Subcutaneous abdominal adipose tissue (tissue), 5 donors: Measurements from ENCODE around the gene PGLYRP4.

ENCODE experiments used
- H3K27ac ChIP-seq: one replicate; pipeline ENCODE4 v1.7.0; 2013; ENCODE audit warnings: low read depth, mild to moderate bottlenecking, inconsistent platforms, low read length, moderate library complexity
- H3K27me3 ChIP-seq, 5 donors: one replicate each; pipeline ENCODE4 v1.7.0; 2013; ENCODE audit warnings: low read length in 5 of 5, inconsistent platforms in 1 of 5; ENCODE audit not compliant: control insufficient read depth in 5 of 5, insufficient read depth in 4 of 5
- H3K36me3 ChIP-seq, 5 donors: one replicate each; pipeline ENCODE4 v1.7.0; 2013; ENCODE audit warnings: low read length in 5 of 5; ENCODE audit not compliant: control insufficient read depth in 5 of 5, insufficient read depth in 5 of 5
- H3K4me1 ChIP-seq, 5 donors: one replicate each; pipeline ENCODE4 v1.7.0; 2013; ENCODE audit warnings: low read length in 5 of 5, mild to moderate bottlenecking in 3 of 5, moderate library complexity in 1 of 5; ENCODE audit not compliant: control insufficient read depth in 5 of 5, insufficient read depth in 5 of 5
- H3K4me3 ChIP-seq, 5 donors: one replicate each; pipeline ENCODE4 v1.7.0; 2013; ENCODE audit warnings: low read length in 5 of 5, low read depth in 1 of 5
- H3K9ac ChIP-seq, 5 donors: one replicate each; pipeline ENCODE4 v1.7.0; 2013; ENCODE audit warnings: low read length in 5 of 5, mild to moderate bottlenecking in 4 of 5, moderate library complexity in 3 of 5
- H3K9me3 ChIP-seq, 5 donors: one replicate each; pipeline ENCODE4 v1.7.0; 2013; ENCODE audit warnings: low read length in 5 of 5; ENCODE audit not compliant: control insufficient read depth in 5 of 5
- donor health status: healthy.
- donor health status: healthy.
- donor health status: healthy.
- donor health status: healthy.
- donor health status: healthy.

The PGLYRP4 gene

DNA sequence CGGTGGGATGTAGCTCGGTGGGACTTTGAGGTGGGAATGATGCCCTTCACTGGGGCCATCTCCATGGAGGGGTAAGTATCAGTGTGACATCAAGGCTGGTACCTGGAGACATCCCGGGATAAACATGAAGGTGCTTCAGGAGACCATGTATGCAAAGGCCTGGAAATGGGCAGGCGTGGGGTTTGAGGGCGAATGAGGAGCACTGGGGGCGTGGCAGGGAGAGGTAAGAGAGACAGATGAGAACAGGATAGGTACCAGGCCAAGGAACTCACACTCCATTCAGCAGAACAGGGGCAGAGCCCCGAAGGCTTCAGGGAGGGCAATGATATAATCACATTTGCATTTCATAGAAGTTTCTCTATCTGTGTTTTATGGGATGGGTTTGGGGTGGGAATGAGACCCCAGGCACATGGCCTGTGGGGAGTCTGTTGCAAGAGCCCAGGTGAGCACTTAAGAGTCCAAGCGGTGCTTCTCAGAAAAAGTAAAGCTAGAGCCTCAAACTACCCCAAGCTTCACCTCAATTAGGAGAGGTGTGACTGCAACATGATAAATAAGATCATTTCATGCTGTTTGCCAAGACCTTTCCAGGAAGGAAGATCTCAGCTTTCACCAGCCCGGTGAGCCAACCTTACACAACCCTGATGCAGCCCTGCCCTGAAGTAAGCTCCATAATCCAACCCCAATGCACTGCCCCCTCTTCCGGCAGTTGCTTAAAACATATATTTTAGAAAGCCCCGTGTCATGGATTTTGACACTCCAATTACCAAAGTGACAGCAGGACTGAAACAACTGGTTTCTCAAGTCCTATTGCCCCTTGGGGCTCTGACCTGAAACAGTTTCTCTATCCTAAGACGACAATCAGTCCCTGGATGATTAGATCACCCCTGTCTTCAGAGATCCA is 16.4 kb upstream of the PGLYRP4 start:
- Histone ChIP-seq H3K27me3 (peaks cover 0 to 7% (median 0%) of the 10 kb centered on the region in 5 donors), H3K9me3 (no peaks in the 10 kb centered on the region), H3K27ac (no peak overlapping the region), H3K36me3 (no peaks in the 10 kb centered on the region), H3K9ac (no peak overlapping the region), H3K4me3 (no peak overlapping the region), H3K4me1 (peaks cover 0 to 10% (median 0%) of the 10 kb centered on the region in 5 donors)

DNA sequence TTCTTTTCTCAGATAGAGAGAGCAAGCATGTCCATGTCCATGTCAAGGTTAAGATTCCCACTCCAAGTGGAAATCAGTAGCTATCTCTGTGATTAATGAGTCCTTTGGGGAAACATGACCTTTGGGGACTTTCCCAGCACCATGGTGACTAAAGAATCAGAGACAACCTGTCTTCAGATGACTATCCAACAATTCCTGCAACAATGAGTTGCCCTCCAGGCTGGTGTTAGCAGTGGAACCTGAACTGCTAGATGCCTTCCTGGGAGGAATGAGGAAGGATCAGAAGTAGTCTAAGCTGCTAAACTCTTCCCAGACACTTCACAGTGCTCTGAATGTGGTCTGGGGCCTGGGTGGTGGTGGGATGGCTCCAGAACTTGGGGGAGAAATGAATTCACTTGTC is 15.5 kb upstream of the PGLYRP4 start:
- Histone ChIP-seq H3K27me3 (peaks cover 0 to 7% (median 0%) of the 10 kb centered on the region in 5 donors), H3K4me1 (peaks cover 0 to 17% (median 0%) of the 10 kb centered on the region in 5 donors), H3K4me3 (no peak overlapping the region), H3K36me3 (no peaks in the 10 kb centered on the region), H3K9me3 (no peaks in the 10 kb centered on the region), H3K9ac (no peak overlapping the region), H3K27ac (no peak overlapping the region)

- Histone ChIP-seq H3K9ac (no peak overlapping the region), H3K9me3 (no peaks in the 10 kb centered on the region), H3K27me3 (peaks cover 0 to 7% (median 0%) of the 10 kb centered on the region in 5 donors), H3K36me3 (no peaks in the 10 kb centered on the region), H3K4me1 (peaks cover 0 to 21% (median under 1%) of the 10 kb centered on the region in 5 donors), H3K27ac (no peak overlapping the region), H3K4me3 (no peak overlapping the region)
These were observed 15.0 kb upstream of the PGLYRP4 start for GRCh38 chr1:153363641-153364040.

- no peak overlapping the region for H3K4me3 ChIP-seq
- H3K9ac ChIP-seq: no peak overlapping the region
- no peaks in the 10 kb centered on the region for H3K36me3 ChIP-seq
- no peaks in the 10 kb centered on the region for H3K9me3 ChIP-seq
- H3K27ac ChIP-seq: no peak overlapping the region
- H3K4me1 ChIP-seq: peaks cover 0 to 31% (median 10%) of the 10 kb centered on the region in 5 donors
- peaks cover 0 to 7% (median 0%) of the 10 kb centered on the region in 5 donors for H3K27me3 ChIP-seq
These were observed 13.6 kb upstream of the PGLYRP4 start for GRCh38 chr1:153362187-153362775.

DNA sequence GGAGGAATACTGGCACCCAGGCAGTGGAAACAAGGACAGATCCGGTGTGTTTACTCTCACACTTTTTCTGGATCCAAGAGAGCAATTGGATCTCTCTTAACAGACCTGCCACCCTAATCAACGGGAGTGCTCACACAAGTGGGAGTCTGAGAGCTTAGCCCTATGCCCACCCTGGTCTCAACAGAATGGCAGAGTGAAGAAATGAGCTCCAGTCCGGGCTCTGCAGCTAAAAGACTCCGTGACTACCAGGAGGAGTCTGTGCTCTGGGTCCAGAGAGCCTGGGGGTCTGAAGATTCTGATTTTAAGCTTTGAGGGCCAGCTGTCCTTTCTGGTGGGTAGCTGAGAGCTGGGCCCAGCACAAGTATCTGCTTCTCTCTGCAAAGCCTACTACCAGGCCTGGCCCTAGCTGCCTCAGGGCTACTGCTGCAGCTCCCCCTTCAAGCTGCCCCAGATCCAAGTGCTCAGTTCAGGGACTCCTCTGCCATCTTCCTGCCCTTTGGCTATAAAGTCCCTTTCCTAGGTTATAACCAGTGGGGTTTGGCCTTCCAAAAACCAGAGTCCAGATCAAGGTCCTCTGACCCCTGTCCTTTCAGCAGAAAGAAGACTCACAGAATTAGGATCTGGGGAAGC is 13.0 kb upstream of the PGLYRP4 start:
- H3K27ac ChIP-seq: no peak overlapping the region
- H3K9me3 ChIP-seq: no peaks in the 10 kb centered on the region
- H3K4me1 ChIP-seq: peaks cover 0 to 38% (median 12%) of the 10 kb centered on the region in 5 donors
- no peaks in the 10 kb centered on the region for H3K36me3 ChIP-seq
- H3K4me3 ChIP-seq: no peak overlapping the region
- H3K9ac ChIP-seq: no peak overlapping the region
- peaks cover 0 to 7% (median 0%) of the 10 kb centered on the region in 5 donors for H3K27me3 ChIP-seq

- Histone ChIP-seq H3K9me3 (no peaks in the 10 kb centered on the region), H3K9ac (no peak overlapping the region), H3K27ac (no peak overlapping the region), H3K27me3 (peaks cover 0 to 7% (median 0%) of the 10 kb centered on the region in 5 donors), H3K36me3 (no peaks in the 10 kb centered on the region), H3K4me1 (peaks cover 0 to 43% (median 15%) of the 10 kb centered on the region in 5 donors), H3K4me3 (no peak overlapping the region)
These were observed 12.2 kb upstream of the PGLYRP4 start for GRCh38 chr1:153360592-153361479.

DNA sequence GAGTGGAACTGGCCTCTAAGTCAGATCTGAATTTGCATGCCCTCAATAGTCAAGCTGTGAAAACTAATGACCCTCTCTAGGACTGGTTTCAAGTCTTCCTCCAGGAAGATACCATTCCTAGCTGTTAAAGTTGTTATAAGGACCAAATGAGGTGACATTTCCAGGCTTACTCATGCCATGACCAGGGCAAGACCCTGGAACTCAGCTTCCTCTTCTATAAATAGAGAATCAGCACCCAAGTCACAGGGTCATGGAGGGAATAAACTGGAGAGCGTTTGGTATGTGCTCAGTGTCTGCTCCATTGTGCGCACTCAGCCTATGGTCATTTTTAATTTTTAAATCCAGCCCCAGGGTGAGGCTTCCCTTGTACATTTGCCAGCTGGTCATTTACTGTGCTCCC is 11.5 kb upstream of the PGLYRP4 start:
- peaks cover 0 to 4% (median 0%) of the 10 kb centered on the region in 5 donors for H3K27me3 ChIP-seq
- peaks cover 0 to 43% (median 15%) of the 10 kb centered on the region in 5 donors for H3K4me1 ChIP-seq
- no peaks in the 10 kb centered on the region for H3K9me3 ChIP-seq
- no peak overlapping the region for H3K4me3 ChIP-seq
- no peaks in the 10 kb centered on the region for H3K36me3 ChIP-seq
- no peak overlapping the region for H3K9ac ChIP-seq
- no peak overlapping the region for H3K27ac ChIP-seq

DNA sequence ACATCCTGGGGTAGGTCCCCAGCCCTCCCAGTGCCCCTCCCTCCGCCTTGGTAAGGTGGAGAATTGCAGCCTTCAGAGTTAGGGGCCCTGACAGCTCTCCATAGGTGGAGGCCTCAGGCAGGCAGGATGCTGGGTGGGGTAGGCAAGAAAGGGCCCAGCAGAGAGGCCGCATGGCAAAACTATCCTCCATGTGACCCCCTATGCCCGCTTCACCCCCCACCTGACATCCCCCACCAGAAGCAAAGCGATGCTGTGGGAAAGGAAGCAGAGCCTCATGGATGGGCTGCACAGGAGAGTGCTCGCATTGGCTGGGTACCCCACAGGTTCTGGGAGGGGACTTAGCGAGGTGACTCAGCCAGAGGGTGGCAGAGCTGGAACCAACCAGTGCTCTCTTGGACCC is 10.6 kb upstream of the PGLYRP4 start:
- H3K27ac ChIP-seq: no peak overlapping the region
- no peak overlapping the region for H3K9ac ChIP-seq
- H3K4me3 ChIP-seq: no peak overlapping the region
- H3K4me1 ChIP-seq: peaks cover 0 to 43% (median 15%) of the 10 kb centered on the region in 5 donors
- peaks cover 0 to 4% (median 0%) of the 10 kb centered on the region in 5 donors for H3K27me3 ChIP-seq
- H3K36me3 ChIP-seq: no peaks in the 10 kb centered on the region
- H3K9me3 ChIP-seq: no peaks in the 10 kb centered on the region

DNA sequence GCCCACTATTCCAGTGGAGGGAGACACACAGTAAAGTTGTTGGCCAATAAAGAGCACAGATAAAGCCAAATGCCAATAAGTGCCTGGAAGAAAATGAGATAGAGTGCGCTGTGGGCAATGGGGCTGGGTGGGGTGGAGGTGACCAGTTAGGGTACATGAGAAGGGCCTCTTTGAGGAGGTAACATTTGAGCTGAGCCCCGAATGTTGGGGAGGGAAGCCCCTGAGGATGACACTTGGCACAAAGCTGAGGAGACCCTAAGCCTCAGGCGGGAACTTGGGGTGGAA is 10.0 kb upstream of the PGLYRP4 start:
- H3K27me3 ChIP-seq: peaks cover 0 to 4% (median 0%) of the 10 kb centered on the region in 5 donors
- H3K36me3 ChIP-seq: no peaks in the 10 kb centered on the region
- H3K9me3 ChIP-seq: no peaks in the 10 kb centered on the region
- H3K9ac ChIP-seq: no peak overlapping the region
- no peak overlapping the region for H3K27ac ChIP-seq
- H3K4me1 ChIP-seq: peaks cover 0 to 43% (median 15%) of the 10 kb centered on the region in 5 donors
- no peak overlapping the region for H3K4me3 ChIP-seq
